GM12878 (cell line): ENCODE results near the gene ANK3.

Experiments
- ATF3 ChIP-seq: IDR thresholded peaks from 2 replicates; pipeline ENCODE4 v1.6.1; 2011; ENCODE audit warnings: low read depth, mild to moderate bottlenecking, low read length, moderate library complexity, borderline replicate concordance; ENCODE audit errors: extremely low read depth
- BHLHE40 ChIP-seq, 2 experiments: fragments of 450-650 bp in 1 of 2; IDR thresholded peaks; 2 replicates each; pipeline ENCODE4 v1.6.1; 2011 to 2017; ENCODE audit warnings: low read depth in 2 of 2, borderline replicate concordance in 1 of 2, improper control_type of control experiment in 1 of 2, low read length in 1 of 2, mild to moderate bottlenecking in 1 of 2
- CTCF ChIP-seq, 3 experiments: IDR thresholded peaks in 2 of 3; conservative IDR thresholded peaks in 1 of 3; 2 replicates each; pipeline ENCODE4 v1.5.1; 2011; ENCODE audit warnings: low read depth in 3 of 3, low read length in 3 of 3, mild to moderate bottlenecking in 3 of 3, control low read depth in 2 of 3, moderate library complexity in 2 of 3, inconsistent platforms in 1 of 3, mixed read lengths in 1 of 3; ENCODE audit not compliant: control insufficient read depth in 2 of 3, insufficient read depth in 1 of 3; ENCODE audit errors: extremely low read depth in 1 of 3
- POLR2AphosphoS5 ChIP-seq: IDR thresholded peaks from 2 replicates; pipeline ENCODE4 v1.6.1; 2011; ENCODE audit warnings: mild to moderate bottlenecking, low read length, inconsistent platforms

GRCh38 chr10:60135020-60135419 lies 254.7 kb downstream of the ANK3 start:
- TF ChIP-seq BHLHE40 (IDR thresholded peaks at IDR 0.05; ENCODE audit: borderline replicate concordance in 1 of 2, low read depth in 2 of 2, low read length in 1 of 2) (no peak), POLR2AphosphoS5 (no peak), ATF3 (no peak), CTCF (IDR thresholded peaks at IDR 0.05 in 2 of 3, conservative IDR thresholded peaks at IDR 0.05 in 1 of 3; ENCODE audit: control insufficient read depth in 2 of 3, extremely low read depth in 1 of 3, insufficient read depth in 1 of 3, low read depth in 3 of 3, low read length in 3 of 3) (no peak)
